Hepatocyte (in vitro differentiated cells): ENCODE measurements around the gene BMP6. TPM values are rescaled to one million over a fixed set of nuclear protein-coding genes. Genes with fewer than 3 reads are reported as not detected.

Experiments used
- DNase-seq: peaks from one replicate; pipeline ENCODE4 v3.0.0-alpha.2; 2016; ENCODE audit warnings: low spot score
- H2AFZ ChIP-seq: fragments of 200-600 bp; sonication (generic); 2 replicates; pipeline ENCODE4 v1.6.0; 2016; ENCODE audit warnings: antibody characterized with exemption, mild to moderate bottlenecking
- H3K27ac ChIP-seq: fragments of 200-600 bp; sonication (generic); 2 replicates; pipeline ENCODE4 v1.5.1; 2016; ENCODE audit warnings: mild to moderate bottlenecking
- H3K27me3 ChIP-seq: fragments of 200-600 bp; sonication (generic); 2 replicates; pipeline ENCODE4 v1.6.1; 2016
- H3K36me3 ChIP-seq: fragments of 200-600 bp; sonication (generic); replicated peaks from 2 replicates; pipeline ENCODE4 v1.5.1; 2016; ENCODE audit warnings: low read depth; ENCODE audit not compliant: insufficient read depth
- H3K4me1 ChIP-seq: fragments of 200-600 bp; sonication (generic); 2 replicates; pipeline ENCODE4 v1.5.1; 2016; ENCODE audit warnings: mild to moderate bottlenecking, moderate library complexity; ENCODE audit not compliant: insufficient read depth
- H3K4me2 ChIP-seq: fragments of 200-600 bp; sonication (generic); 2 replicates; pipeline ENCODE4 v1.6.0; 2016
- H3K4me3 ChIP-seq: fragments of 200-600 bp; sonication (generic); 2 replicates; pipeline ENCODE4 v1.5.1; 2016; ENCODE audit warnings: mild to moderate bottlenecking
- H3K79me2 ChIP-seq: fragments of 200-600 bp; sonication (generic); 2 replicates; pipeline ENCODE4 v1.6.0; 2017; ENCODE audit warnings: mild to moderate bottlenecking
- H3K9me2 ChIP-seq: fragments of 200-600 bp; sonication (generic); replicated peaks from 2 replicates; pipeline ENCODE4 v1.6.0; 2017; ENCODE audit warnings: mild to moderate bottlenecking; ENCODE audit not compliant: insufficient read depth
- H3K9me3 ChIP-seq: fragments of 200-600 bp; sonication (generic); 2 replicates; pipeline ENCODE4 v1.5.1; 2016; ENCODE audit warnings: low read depth, mild to moderate bottlenecking
- H4K20me1 ChIP-seq: fragments of 200-600 bp; sonication (generic); 2 replicates; pipeline ENCODE4 v1.6.0; 2016; ENCODE audit warnings: mild to moderate bottlenecking; ENCODE audit not compliant: insufficient read depth, poor library complexity, severe bottlenecking
- CTCF ChIP-seq: fragments of 200-600 bp; sonication (generic); IDR thresholded peaks from 2 replicates; pipeline ENCODE4 v1.5.1; 2016; ENCODE audit warnings: antibody characterized with exemption, mild to moderate bottlenecking; ENCODE audit not compliant: poor library complexity
- EZH2 ChIP-seq: fragments of 200-600 bp; sonication (generic); IDR thresholded peaks from 2 replicates; pipeline ENCODE4 v1.6.1; 2016; ENCODE audit warnings: antibody characterized with exemption, mild to moderate bottlenecking, borderline replicate concordance
- EZH2phosphoT487 ChIP-seq: fragments of 200-600 bp; sonication (generic); IDR thresholded peaks from one replicate; pipeline ENCODE4 v1.6.1; 2018; ENCODE audit warnings: antibody characterized with exemption, mild to moderate bottlenecking, low read depth, moderate library complexity; ENCODE audit not compliant: unreplicated experiment, severe bottlenecking
- WGBS: methylation state at CpG from one replicate; pipeline ENCODE4 v1.1.6; 2016; ENCODE audit warnings: low lambda C conversion rate; ENCODE audit errors: missing lambda C conversion rate; 5-methylcytosine and 5-hydroxymethylcytosine counted together
- polyA plus RNA-seq: library from polyadenylated mRNA; unstranded; fragments of >200 nt; fragmentation: Nextera tagmentation; extraction: Ambion mirVana; gene quantifications from 2 replicates; pipeline ENCODE4 v1.2.1, GENCODE V29; 2016
- total RNA-seq: library from RNA; depleted of rRNA; stranded (reverse); fragments of >200 nt; gene quantifications from 2 replicates; pipeline ENCODE4 v1.2.3, GENCODE V29; 2014

Gene BMP6
- total and polyA plus RNA-seq, 2 experiments from 2014 or later, result 4.0 to 4.3 TPM

GRCh38 chr6:7893342-7893741 is 167.4 kb downstream of the BMP6 start:
- TF ChIP-seq CTCF (no peak), EZH2 (no peak), EZH2phosphoT487 (no peak)
- H3K9me3 ChIP-seq, result no peaks in the 10 kb centered on the region
- 96% methylated on average over 12 of the region's 12 CpGs for WGBS
- no peaks in the 10 kb centered on the region for H3K27me3 ChIP-seq
- no peaks in the 10 kb centered on the region for H4K20me1 ChIP-seq
- H3K27ac ChIP-seq, result no peak overlapping the region
- peaks cover 12% of the 10 kb centered on the region for H3K79me2 ChIP-seq
- H2AFZ ChIP-seq, result no peak overlapping the region
- no peaks in the 10 kb centered on the region for H3K36me3 ChIP-seq
- no peak for DNase-seq
- no peaks in the 10 kb centered on the region for H3K4me1 ChIP-seq
- no peaks in the 10 kb centered on the region for H3K9me2 ChIP-seq
- H3K4me3 ChIP-seq, result no peak overlapping the region
- H3K4me2 ChIP-seq, result no peak overlapping the region

- Histone ChIP-seq H3K36me3 (no peaks in the 10 kb centered on the region), H3K27ac (no peak overlapping the region), H3K4me3 (no peak overlapping the region), H3K4me1 (peaks cover 8% of the 10 kb centered on the region), H4K20me1 (no peaks in the 10 kb centered on the region), H3K9me3 (no peaks in the 10 kb centered on the region), H3K79me2 (peaks cover 12% of the 10 kb centered on the region), H2AFZ (no peak overlapping the region), H3K27me3 (no peaks in the 10 kb centered on the region), H3K4me2 (no peak overlapping the region), H3K9me2 (no peaks in the 10 kb centered on the region)
- no peak for DNase-seq
- 87% methylated on average over 13 of the region's 13 CpGs for WGBS
- TF ChIP-seq CTCF (no peak), EZH2 (no peak), EZH2phosphoT487 (no peak)
Observed at GRCh38 chr6:7894262-7895124, 168.6 kb downstream of the BMP6 start.

GRCh38 chr6:7895125-7895423 is 169.2 kb downstream of the BMP6 start:
- peaks cover 14% of the 10 kb centered on the region for H3K4me1 ChIP-seq
- H3K4me2 ChIP-seq, result no peak overlapping the region
- H3K4me3 ChIP-seq, result no peak overlapping the region
- TF ChIP-seq EZH2 (no peak), CTCF (no peak)
- peaks cover 12% of the 10 kb centered on the region for H3K79me2 ChIP-seq
- H3K27ac ChIP-seq, result no peak overlapping the region
- no peaks in the 10 kb centered on the region for H3K9me3 ChIP-seq
- DNase-seq, result no peak
- H3K36me3 ChIP-seq, result no peaks in the 10 kb centered on the region
- no peaks in the 10 kb centered on the region for H3K27me3 ChIP-seq
- WGBS, result 93% methylated on average over 7 of the region's 7 CpGs
- no peaks in the 10 kb centered on the region for H4K20me1 ChIP-seq
- H2AFZ ChIP-seq, result no peak overlapping the region
- H3K9me2 ChIP-seq, result no peaks in the 10 kb centered on the region
